Neural cell (in vitro differentiated cells): ENCODE measurements around the gene MYBPC3. TPM values are rescaled to one million over a fixed set of nuclear protein-coding genes. Genes with fewer than 3 reads are reported as not detected.
"Not testable (repeated sequence)": the region's sequence is repeated elsewhere in the genome, so short reads cannot be mapped to it uniquely, and the experiment has no call there.

Experiments used
- H2AFZ ChIP-seq: fragments of 200-600, 300-800 bp; sonication (generic), shearing (Covaris generic); 2 replicates; pipeline ENCODE4 v1.6.0; 2014; ENCODE audit warnings: low read depth, mild to moderate bottlenecking, antibody characterized with exemption, low read length, moderate library complexity
- H3F3A ChIP-seq: fragments of 200-600 bp; shearing (Covaris generic); 2 replicates; pipeline ENCODE4 v1.6.1; 2016; ENCODE audit warnings: mild to moderate bottlenecking, moderate library complexity, mixed read lengths, antibody characterized with exemption, low read length; ENCODE audit not compliant: insufficient read depth, poor library complexity, severe bottlenecking
- H3K27ac ChIP-seq: fragments of 200-600, 300-800 bp; sonication (generic), shearing (Covaris generic); 2 replicates; pipeline ENCODE4 v1.5.1; 2014; ENCODE audit warnings: mild to moderate bottlenecking, low read length, moderate library complexity
- H3K27me3 ChIP-seq: fragments of 300-800, 200-600 bp; sonication (generic), shearing (Covaris generic); 2 replicates; pipeline ENCODE4 v1.6.0; 2014; ENCODE audit warnings: mild to moderate bottlenecking, low read depth, low read length, moderate library complexity; ENCODE audit not compliant: insufficient read depth
- H3K36me3 ChIP-seq: fragments of 300-800, 200-600 bp; sonication (generic), shearing (Covaris generic); 2 replicates; pipeline ENCODE4 v1.5.1; 2014; ENCODE audit warnings: mild to moderate bottlenecking, antibody characterized with exemption, low read length, moderate library complexity; ENCODE audit not compliant: insufficient read depth
- H3K4me2 ChIP-seq: fragments of 300-800, 200-600 bp; sonication (generic), shearing (Covaris generic); 2 replicates; pipeline ENCODE4 v1.6.0; 2014; ENCODE audit warnings: mild to moderate bottlenecking, low read length
- H3K4me3 ChIP-seq: fragments of 300-800, 200-600 bp; sonication (generic), shearing (Covaris generic); 2 replicates; pipeline ENCODE4 v1.5.1; 2014; ENCODE audit warnings: mild to moderate bottlenecking, low read length, moderate library complexity
- H3K79me2 ChIP-seq: fragments of 200-600 bp; shearing (Covaris generic); replicated peaks from 2 replicates; pipeline ENCODE4 v1.6.0; 2014; ENCODE audit warnings: mild to moderate bottlenecking, low read length, moderate library complexity; ENCODE audit not compliant: insufficient read depth
- H3K9ac ChIP-seq: fragments of 300-800, 200-600 bp; sonication (generic), shearing (Covaris generic); 2 replicates; pipeline ENCODE4 v1.6.1; 2016; ENCODE audit warnings: mild to moderate bottlenecking, low read length, mixed read lengths
- H3K9me2 ChIP-seq: fragments of 200-600 bp; shearing (Covaris generic); 2 replicates; pipeline ENCODE4 v1.6.1; 2016; ENCODE audit warnings: mild to moderate bottlenecking, low read length, mixed read lengths; ENCODE audit not compliant: insufficient read depth
- H3K9me3 ChIP-seq: fragments of 200-600, 300-800 bp; sonication (generic), shearing (Covaris generic); 2 replicates; pipeline ENCODE4 v1.6.1; 2016; ENCODE audit warnings: mild to moderate bottlenecking, mixed run types, low read length, moderate library complexity, mixed read lengths
- H4K20me1 ChIP-seq: fragments of 200-600 bp; shearing (Covaris generic); 2 replicates; pipeline ENCODE4 v1.6.1; 2016; ENCODE audit warnings: mild to moderate bottlenecking, mixed run types; ENCODE audit not compliant: insufficient read depth
- EP300 ChIP-seq: fragments of 450-650 bp; conservative IDR thresholded peaks from 2 replicates; pipeline ENCODE4 v1.6.1; 2014; ENCODE audit warnings: antibody characterized with exemption, mild to moderate bottlenecking, moderate library complexity; ENCODE audit not compliant: poor library complexity, severe bottlenecking
- EZH2 ChIP-seq: fragments of 200-600, 300-800 bp; shearing (Covaris generic), sonication (generic); IDR thresholded peaks from 2 replicates; pipeline ENCODE4 v1.6.1; 2014; ENCODE audit warnings: antibody characterized with exemption, low read length, borderline replicate concordance, mild to moderate bottlenecking; ENCODE audit not compliant: insufficient read depth, poor library complexity, severe bottlenecking
- MXI1 ChIP-seq: fragments of 450-650 bp; conservative IDR thresholded peaks from 2 replicates; pipeline ENCODE4 v1.6.1; 2014; ENCODE audit warnings: antibody characterized with exemption, mild to moderate bottlenecking; ENCODE audit not compliant: poor library complexity, severe bottlenecking
- POLR2AphosphoS5 ChIP-seq: IDR thresholded peaks from 2 replicates; pipeline ENCODE4 v1.6.1; 2012
- RAD21 ChIP-seq: fragments of 450-650 bp; conservative IDR thresholded peaks from 2 replicates; pipeline ENCODE4 v1.6.1; 2014; ENCODE audit warnings: antibody characterized with exemption, mild to moderate bottlenecking, moderate library complexity
- SMC3 ChIP-seq: fragments of 450-650 bp; conservative IDR thresholded peaks from 2 replicates; pipeline ENCODE4 v1.6.1; 2014; ENCODE audit warnings: antibody characterized with exemption, mild to moderate bottlenecking, moderate library complexity; ENCODE audit not compliant: poor library complexity
- TAF1 ChIP-seq: IDR thresholded peaks from 2 replicates; pipeline ENCODE4 v1.6.1; 2012; ENCODE audit warnings: low read depth
- polyA plus RNA-seq: library from polyadenylated mRNA; depleted of rRNA; stranded (reverse); fragments of >200 nt; gene quantifications from 2 replicates; pipeline ENCODE4 v1.2.3, GENCODE V29; 2014
- TF ChIP-seq, protein P1 (sequence below): fragments of 450-650 bp; IDR thresholded peaks from 2 replicates; pipeline ENCODE4 v1.5.1; 2014; ENCODE audit warnings: antibody characterized with exemption, mild to moderate bottlenecking, moderate library complexity; ENCODE audit not compliant: poor library complexity, severe bottlenecking
- TF ChIP-seq, protein P2 (sequence below): IDR thresholded peaks from 2 replicates; pipeline ENCODE4 v1.6.1; 2012; ENCODE audit warnings: borderline replicate concordance

The MYBPC3 gene
- polyA plus RNA-seq, 1 donor from 2014 or later = not detected

DNA sequence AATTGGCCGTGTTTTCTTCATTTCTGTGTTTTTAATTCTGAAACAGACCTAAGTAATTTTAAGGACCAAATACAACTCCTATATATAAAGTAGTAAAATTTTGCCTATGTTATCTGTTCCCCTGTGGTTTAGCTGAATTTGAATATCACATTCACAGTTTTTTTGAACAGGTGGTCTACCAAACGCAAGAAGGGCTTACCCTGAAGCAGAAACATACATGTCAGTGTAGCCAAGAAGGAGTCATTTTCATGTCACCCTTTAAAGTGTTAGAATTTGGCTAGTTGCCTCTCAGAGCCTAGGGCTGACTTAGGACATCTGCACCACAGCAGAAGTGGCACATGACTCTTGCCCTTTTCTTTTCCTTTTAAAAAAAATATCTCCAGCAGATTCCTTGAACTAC, 34.3 kb downstream of the MYBPC3 start:
- peaks cover 7% of the 10 kb centered on the region for H3K36me3 ChIP-seq
- no peaks in the 10 kb centered on the region for H3F3A ChIP-seq
- TF ChIP-seq, protein P1, sequence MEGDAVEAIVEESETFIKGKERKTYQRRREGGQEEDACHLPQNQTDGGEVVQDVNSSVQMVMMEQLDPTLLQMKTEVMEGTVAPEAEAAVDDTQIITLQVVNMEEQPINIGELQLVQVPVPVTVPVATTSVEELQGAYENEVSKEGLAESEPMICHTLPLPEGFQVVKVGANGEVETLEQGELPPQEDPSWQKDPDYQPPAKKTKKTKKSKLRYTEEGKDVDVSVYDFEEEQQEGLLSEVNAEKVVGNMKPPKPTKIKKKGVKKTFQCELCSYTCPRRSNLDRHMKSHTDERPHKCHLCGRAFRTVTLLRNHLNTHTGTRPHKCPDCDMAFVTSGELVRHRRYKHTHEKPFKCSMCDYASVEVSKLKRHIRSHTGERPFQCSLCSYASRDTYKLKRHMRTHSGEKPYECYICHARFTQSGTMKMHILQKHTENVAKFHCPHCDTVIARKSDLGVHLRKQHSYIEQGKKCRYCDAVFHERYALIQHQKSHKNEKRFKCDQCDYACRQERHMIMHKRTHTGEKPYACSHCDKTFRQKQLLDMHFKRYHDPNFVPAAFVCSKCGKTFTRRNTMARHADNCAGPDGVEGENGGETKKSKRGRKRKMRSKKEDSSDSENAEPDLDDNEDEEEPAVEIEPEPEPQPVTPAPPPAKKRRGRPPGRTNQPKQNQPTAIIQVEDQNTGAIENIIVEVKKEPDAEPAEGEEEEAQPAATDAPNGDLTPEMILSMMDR = no peak
- TF ChIP-seq TAF1 = no peak
- TF ChIP-seq EP300 = no peak
- no peak for TF ChIP-seq EZH2
- no peak for TF ChIP-seq POLR2AphosphoS5
- TF ChIP-seq RAD21 = no peak
- TF ChIP-seq, protein P2, sequence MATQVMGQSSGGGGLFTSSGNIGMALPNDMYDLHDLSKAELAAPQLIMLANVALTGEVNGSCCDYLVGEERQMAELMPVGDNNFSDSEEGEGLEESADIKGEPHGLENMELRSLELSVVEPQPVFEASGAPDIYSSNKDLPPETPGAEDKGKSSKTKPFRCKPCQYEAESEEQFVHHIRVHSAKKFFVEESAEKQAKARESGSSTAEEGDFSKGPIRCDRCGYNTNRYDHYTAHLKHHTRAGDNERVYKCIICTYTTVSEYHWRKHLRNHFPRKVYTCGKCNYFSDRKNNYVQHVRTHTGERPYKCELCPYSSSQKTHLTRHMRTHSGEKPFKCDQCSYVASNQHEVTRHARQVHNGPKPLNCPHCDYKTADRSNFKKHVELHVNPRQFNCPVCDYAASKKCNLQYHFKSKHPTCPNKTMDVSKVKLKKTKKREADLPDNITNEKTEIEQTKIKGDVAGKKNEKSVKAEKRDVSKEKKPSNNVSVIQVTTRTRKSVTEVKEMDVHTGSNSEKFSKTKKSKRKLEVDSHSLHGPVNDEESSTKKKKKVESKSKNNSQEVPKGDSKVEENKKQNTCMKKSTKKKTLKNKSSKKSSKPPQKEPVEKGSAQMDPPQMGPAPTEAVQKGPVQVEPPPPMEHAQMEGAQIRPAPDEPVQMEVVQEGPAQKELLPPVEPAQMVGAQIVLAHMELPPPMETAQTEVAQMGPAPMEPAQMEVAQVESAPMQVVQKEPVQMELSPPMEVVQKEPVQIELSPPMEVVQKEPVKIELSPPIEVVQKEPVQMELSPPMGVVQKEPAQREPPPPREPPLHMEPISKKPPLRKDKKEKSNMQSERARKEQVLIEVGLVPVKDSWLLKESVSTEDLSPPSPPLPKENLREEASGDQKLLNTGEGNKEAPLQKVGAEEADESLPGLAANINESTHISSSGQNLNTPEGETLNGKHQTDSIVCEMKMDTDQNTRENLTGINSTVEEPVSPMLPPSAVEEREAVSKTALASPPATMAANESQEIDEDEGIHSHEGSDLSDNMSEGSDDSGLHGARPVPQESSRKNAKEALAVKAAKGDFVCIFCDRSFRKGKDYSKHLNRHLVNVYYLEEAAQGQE = no peak
- no peak for TF ChIP-seq MXI1
- TF ChIP-seq SMC3 = no peak

DNA sequence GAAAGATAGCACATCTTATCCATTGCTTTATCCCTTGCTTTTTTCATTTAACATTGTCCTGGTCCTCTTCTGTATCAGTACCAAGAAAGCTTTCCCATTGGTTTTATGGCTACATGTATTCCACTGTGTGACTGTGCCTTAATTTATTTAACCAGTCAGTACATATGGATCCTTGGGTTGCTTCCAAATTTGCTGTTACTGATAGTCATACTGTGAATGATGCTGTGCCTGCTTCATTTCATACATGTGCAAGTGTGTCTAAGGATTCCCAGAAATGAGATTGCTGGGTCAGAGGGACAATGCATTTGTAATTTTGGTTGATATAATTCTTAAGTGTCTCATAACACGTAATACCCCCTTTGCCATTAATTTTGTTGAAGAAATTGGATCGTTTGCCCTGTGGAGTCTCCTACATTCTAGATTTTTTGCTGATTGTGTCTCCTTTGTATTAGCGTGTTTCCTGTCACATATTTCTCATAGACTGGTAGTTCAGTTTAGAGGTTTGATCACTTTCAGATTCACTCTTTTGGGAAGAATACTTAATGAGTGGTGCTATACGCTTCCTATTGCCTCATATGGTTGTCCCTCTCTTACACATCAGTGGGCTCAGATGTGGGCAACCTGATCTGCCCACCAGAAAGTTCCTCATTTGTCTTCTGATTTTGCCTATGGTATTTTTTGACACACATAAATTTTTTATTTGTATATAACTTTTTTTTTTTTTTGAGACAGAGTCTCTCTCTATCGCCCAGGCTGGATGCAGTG, 35.3 kb downstream of the MYBPC3 start:
- TF ChIP-seq, protein P1 = no peak
- no peak for TF ChIP-seq POLR2AphosphoS5
- TF ChIP-seq, protein P2 = no peak
- TF ChIP-seq EZH2 = no peak
- no peak for TF ChIP-seq SMC3
- no peak for TF ChIP-seq RAD21
- no peak for TF ChIP-seq TAF1
- no peak overlapping the region for H3K4me2 ChIP-seq
- H3K4me3 ChIP-seq = no peak overlapping the region
- no peaks in the 10 kb centered on the region for H3F3A ChIP-seq
- peaks cover 7% of the 10 kb centered on the region for H3K36me3 ChIP-seq
- H3K9ac ChIP-seq = no peak overlapping the region
- H2AFZ ChIP-seq = no peak overlapping the region
- no peak overlapping the region for H3K27ac ChIP-seq
- H3K9me3 ChIP-seq = no peaks in the 10 kb centered on the region
- H3K79me2 ChIP-seq = no peaks in the 10 kb centered on the region
- H3K9me2 ChIP-seq = no peaks in the 10 kb centered on the region
- H3K27me3 ChIP-seq = no peaks in the 10 kb centered on the region
- H4K20me1 ChIP-seq = no peaks in the 10 kb centered on the region

More for the DNA sequence above, 34.3 kb downstream of the MYBPC3 start:
- no peak overlapping the region for H3K9ac ChIP-seq
- no peak overlapping the region for H2AFZ ChIP-seq
- no peak overlapping the region for H3K27ac ChIP-seq
- no peaks in the 10 kb centered on the region for H3K9me2 ChIP-seq
- no peak overlapping the region for H3K4me3 ChIP-seq
- H4K20me1 ChIP-seq = no peaks in the 10 kb centered on the region
- no peaks in the 10 kb centered on the region for H3K9me3 ChIP-seq
- H3K79me2 ChIP-seq = no peaks in the 10 kb centered on the region
- no peaks in the 10 kb centered on the region for H3K27me3 ChIP-seq
- H3K4me2 ChIP-seq = no peak overlapping the region

DNA sequence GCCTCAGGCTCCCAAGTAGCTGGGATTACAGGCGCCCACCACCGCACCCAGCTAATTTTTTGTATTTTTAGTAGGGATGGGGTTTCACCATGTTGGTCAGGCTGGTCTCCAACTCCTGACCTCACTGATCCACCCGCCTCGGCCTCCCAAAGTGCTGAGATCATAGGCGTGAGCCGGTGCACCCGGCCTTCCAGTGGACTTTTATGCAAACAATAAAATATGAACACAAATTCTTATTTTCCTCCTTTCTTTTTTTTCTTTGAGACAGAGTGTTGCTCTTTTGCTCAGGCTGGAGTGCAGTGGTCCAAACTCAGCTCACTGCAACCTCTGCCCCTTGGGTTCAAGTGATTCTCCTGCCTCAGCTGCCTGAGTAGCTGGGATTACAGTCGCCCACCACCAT, 36.0 kb downstream of the MYBPC3 start:
- not testable (repeated sequence) for H3K4me2 ChIP-seq, H3F3A ChIP-seq, H3K4me3 ChIP-seq, H3K9me3 ChIP-seq, H3K9ac ChIP-seq, H3K79me2 ChIP-seq, H3K9me2 ChIP-seq, H4K20me1 ChIP-seq, H3K27ac ChIP-seq, H3K27me3 ChIP-seq, H2AFZ ChIP-seq, H3K36me3 ChIP-seq
